Raji (cell line): ENCODE results near the gene RAPGEF2.

Experiments used
- POLR2A ChIP-seq: IDR thresholded peaks from 2 replicates; pipeline ENCODE4 v1.6.1; 2011; ENCODE audit warnings: low read depth, low read length, control low read depth; ENCODE audit not compliant: insufficient read depth

Gene RAPGEF2, protein sequence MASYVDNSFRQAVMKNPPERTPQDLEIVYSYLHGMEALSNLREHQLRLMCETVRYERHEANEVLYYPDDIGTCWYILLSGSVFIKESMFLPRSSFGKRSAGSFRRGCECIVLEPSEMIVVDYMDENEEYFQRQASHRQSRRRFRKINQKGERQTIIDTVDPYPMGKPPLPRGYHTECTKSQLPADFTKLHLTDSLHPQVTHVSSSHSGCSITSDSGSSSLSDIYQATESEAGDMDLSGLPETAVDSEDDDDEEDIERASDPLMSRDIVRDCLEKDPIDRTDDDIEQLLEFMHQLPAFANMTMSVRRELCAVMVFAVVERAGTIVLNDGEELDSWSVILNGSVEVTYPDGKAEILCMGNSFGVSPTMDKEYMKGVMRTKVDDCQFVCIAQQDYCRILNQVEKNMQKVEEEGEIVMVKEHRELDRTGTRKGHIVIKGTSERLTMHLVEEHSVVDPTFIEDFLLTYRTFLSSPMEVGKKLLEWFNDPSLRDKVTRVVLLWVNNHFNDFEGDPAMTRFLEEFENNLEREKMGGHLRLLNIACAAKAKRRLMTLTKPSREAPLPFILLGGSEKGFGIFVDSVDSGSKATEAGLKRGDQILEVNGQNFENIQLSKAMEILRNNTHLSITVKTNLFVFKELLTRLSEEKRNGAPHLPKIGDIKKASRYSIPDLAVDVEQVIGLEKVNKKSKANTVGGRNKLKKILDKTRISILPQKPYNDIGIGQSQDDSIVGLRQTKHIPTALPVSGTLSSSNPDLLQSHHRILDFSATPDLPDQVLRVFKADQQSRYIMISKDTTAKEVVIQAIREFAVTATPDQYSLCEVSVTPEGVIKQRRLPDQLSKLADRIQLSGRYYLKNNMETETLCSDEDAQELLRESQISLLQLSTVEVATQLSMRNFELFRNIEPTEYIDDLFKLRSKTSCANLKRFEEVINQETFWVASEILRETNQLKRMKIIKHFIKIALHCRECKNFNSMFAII (N-terminal part only)

DNA sequence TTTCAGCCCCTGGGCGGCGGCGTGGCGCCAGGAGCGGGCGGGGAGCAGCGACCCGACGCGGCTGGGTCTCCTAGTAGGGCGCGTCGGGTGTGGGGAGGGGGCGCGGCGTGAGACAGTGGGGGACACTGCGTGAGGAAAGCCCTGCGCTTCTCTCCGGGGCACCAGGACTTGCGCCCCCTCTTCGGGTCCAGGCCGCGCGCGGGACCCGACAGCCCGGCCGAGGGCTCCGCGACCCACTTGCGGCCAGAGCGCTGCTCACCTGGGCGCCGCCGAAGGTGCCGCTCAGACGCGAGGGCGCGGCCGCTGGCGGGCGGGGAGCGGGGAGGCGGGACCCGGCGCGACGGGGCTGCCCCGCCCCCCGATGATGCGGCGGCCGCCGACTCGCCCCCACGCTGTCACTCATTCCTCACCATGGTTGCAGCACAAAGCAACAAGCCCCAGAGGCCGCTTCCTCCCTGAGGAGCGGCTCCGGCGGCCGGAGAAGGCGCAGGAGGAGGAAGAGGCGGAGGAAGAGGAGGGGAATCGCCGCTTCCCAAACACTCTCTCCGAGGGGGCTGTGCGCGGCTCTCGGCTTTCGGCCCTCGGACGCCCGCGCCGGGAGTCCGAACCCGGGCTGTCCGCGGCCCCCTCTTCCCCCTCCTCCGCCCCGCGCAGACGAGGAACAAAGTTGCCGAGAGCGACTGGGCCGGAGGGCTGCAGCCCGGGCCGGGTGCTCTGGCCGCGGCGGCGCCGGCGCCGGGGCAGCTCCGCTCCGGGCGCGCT lies at the start of gene RAPGEF2:
RAPGEF2 (plus strand) TSS at position 458 of the 762 bp plus-strand sequence. CDS start 1,084 bp downstream, outside the sequence.
- TF ChIP-seq POLR2A = peak; percentile 77

GRCh38 chr4:159055833-159056232 lies 47.0 kb upstream of the RAPGEF2 start:
- TF ChIP-seq POLR2A = no peak

DNA sequence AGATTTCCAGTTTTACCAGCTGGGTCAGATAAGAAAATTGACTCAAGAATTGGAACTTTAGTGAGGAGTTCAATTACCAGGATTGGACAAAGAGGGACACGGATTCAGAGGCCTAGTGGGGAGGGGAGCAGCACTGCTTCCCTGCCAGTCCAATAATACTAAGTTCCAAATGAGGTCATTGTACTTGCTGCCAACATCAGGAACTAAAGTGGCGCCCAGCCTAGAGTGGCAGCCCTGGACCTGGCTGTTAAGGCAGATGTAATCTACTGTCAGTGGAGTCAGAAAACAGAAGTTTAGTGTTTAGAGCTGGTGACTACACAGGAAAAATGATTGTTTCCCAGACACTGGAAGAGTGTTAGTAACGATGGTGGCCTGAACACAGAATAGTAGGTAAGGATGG lies 42.7 kb upstream of the RAPGEF2 start:
- no peak for TF ChIP-seq POLR2A

- no peak for TF ChIP-seq POLR2A
These were observed 40.5 kb upstream of the RAPGEF2 start for GRCh38 chr4:159062381-159062780.

- TF ChIP-seq POLR2A = no peak
These were observed 37.2 kb upstream of the RAPGEF2 start for GRCh38 chr4:159065513-159066240.

- TF ChIP-seq POLR2A = no peak
These were observed 33.0 kb upstream of the RAPGEF2 start for GRCh38 chr4:159069922-159070321.

GRCh38 chr4:159070742-159071141 lies 32.1 kb upstream of the RAPGEF2 start:
- no peak for TF ChIP-seq POLR2A

- TF ChIP-seq POLR2A = no peak
These were observed 31.5 kb upstream of the RAPGEF2 start for GRCh38 chr4:159071178-159071968.

GRCh38 chr4:159071969-159072765 lies 30.7 kb upstream of the RAPGEF2 start:
- no peak for TF ChIP-seq POLR2A

- TF ChIP-seq POLR2A = no peak
These were observed 27.3 kb upstream of the RAPGEF2 start for GRCh38 chr4:159075531-159075932.

DNA sequence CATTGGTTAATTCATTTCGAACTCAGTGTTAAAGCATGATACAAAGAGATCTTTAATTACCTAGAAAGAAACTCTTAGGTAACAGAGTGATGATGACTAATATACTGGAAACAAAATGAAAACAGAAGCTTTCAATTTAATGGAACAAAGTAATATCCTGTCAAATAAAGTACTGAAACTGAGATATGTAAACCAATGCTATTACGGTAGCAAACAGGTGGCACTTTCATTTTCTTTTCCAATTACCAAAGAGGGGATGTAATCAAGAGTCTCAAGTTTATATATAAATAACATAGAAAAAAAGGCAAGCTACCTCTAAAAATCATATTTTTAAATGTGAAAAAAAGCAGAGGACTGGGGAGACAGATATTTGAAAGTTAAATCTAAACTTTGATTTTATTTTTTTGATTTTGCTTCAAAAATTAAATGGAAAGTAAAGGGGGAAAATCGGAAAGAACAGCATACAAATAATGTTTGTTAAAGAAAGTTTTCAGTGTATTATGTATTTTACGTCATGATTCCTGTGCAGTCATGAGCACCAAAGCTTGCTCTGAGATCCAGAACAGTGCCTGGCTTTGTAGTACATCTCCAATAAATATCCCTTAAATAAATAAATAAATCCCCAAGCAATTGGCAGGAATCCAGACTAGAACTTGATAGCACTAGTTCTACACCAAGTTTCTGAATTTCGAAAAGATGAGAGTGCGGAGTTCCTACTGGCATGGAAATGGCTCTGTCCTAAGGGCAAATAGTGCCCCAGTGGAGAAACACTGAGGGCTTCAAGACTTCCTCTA lies 25.0 kb upstream of the RAPGEF2 start:
- TF ChIP-seq POLR2A = no peak

GRCh38 chr4:159079074-159079473 lies 23.8 kb upstream of the RAPGEF2 start:
- TF ChIP-seq POLR2A = no peak

GRCh38 chr4:159086606-159087005 lies 16.3 kb upstream of the RAPGEF2 start:
- no peak for TF ChIP-seq POLR2A
